GM06990 (cell line): Measurements from ENCODE around the gene NUB1.

Source experiments
- DNase-seq: peaks from one replicate; pipeline ENCODE4 v3.0.0-alpha.2; 2011; ENCODE audit not compliant: insufficient read length; ENCODE audit errors: extremely low read depth
- H3K27me3 ChIP-seq: replicated peaks from 2 replicates; pipeline ENCODE4 v1.6.0; 2011; ENCODE audit warnings: low read length; ENCODE audit not compliant: control insufficient read depth, insufficient read depth
- H3K36me3 ChIP-seq: 2 replicates; pipeline ENCODE4 v1.5.1; 2011; ENCODE audit warnings: low read length; ENCODE audit not compliant: control insufficient read depth, insufficient read depth
- H3K4me3 ChIP-seq: replicated peaks from 2 replicates; pipeline ENCODE4 v1.5.1; 2011; ENCODE audit warnings: low read depth, mild to moderate bottlenecking, control low read depth, low read length
- TF ChIP-seq, protein P1 (sequence below): IDR thresholded peaks from 2 replicates; pipeline ENCODE4 v1.5.1; 2011; ENCODE audit warnings: low read length, control low read depth, mild to moderate bottlenecking, inconsistent platforms; ENCODE audit not compliant: insufficient read depth, poor library complexity, severe bottlenecking

The NUB1 gene

DNA sequence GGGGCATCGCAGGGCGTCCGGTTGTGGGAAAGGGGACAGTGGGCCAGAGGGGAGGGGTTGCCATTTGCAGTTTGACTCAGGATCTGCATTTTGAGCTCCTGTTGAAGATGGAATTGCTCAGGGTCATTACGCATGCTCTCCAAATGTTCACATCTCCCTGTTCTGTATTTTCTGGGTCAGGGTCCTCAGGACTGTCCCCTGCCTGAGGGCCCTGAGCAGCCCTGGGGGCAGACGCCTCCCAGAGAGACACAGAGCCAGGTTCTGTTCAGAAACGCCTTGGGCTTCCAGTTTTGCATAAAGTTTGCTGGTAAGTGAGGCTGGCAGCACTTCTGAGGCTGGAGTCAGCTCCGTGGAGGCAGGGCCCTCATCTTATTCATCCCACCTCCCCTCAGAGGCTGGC lies 34.1 kb upstream of the NUB1 start:
- H3K36me3 ChIP-seq: no peaks in the 10 kb centered on the region
- DNase-seq: no peak
- TF ChIP-seq, protein P1, sequence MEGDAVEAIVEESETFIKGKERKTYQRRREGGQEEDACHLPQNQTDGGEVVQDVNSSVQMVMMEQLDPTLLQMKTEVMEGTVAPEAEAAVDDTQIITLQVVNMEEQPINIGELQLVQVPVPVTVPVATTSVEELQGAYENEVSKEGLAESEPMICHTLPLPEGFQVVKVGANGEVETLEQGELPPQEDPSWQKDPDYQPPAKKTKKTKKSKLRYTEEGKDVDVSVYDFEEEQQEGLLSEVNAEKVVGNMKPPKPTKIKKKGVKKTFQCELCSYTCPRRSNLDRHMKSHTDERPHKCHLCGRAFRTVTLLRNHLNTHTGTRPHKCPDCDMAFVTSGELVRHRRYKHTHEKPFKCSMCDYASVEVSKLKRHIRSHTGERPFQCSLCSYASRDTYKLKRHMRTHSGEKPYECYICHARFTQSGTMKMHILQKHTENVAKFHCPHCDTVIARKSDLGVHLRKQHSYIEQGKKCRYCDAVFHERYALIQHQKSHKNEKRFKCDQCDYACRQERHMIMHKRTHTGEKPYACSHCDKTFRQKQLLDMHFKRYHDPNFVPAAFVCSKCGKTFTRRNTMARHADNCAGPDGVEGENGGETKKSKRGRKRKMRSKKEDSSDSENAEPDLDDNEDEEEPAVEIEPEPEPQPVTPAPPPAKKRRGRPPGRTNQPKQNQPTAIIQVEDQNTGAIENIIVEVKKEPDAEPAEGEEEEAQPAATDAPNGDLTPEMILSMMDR: no peak
- no peaks in the 10 kb centered on the region for H3K27me3 ChIP-seq
- no peak overlapping the region for H3K4me3 ChIP-seq

DNA sequence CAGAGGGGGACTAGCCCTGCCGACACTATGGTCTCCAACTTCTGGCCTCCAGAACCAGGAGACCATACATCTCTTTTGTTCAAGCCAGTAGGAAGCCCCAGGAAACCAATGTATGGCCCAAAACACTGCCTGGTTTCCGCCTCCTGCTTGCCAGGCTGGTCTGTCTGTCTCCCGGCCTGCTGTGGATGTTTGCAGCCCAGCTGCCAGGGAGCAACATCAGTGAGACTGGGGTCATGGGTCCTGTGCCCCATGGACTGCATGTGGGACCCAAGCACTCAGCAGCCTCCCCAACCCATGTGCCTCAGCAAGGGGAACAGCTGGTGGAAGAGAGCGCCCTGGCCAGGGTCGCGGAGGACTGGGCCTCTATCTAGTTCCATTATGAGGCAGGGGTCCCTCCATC lies 33.4 kb upstream of the NUB1 start:
- TF ChIP-seq, protein P1: no peak

DNA sequence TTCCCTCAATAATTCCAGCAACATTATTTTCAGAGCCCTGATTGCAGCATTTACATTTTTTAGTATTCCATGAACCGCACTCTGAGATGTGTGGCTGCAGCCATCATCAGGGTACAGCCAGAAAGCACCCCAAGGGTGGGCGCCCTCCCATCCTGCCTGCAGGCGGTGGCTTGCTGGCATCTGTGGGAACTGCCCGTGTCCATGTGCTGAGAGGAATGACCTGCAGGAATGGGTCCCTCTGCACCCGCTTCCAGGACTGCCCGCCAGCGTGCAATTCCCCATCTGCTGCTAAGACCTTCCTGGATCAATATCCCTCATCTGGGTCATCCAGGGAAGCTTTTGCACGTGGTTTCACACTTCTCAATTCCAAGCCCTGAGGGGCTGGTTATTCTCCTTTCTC lies 32.8 kb upstream of the NUB1 start:
- Histone ChIP-seq H3K4me3 (no peak overlapping the region), H3K27me3 (no peaks in the 10 kb centered on the region), H3K36me3 (no peaks in the 10 kb centered on the region)
- TF ChIP-seq, protein P1: no peak
- DNase-seq: no peak

More for the DNA sequence above, 33.4 kb upstream of the NUB1 start:
- Histone ChIP-seq H3K36me3 (no peaks in the 10 kb centered on the region), H3K4me3 (no peak overlapping the region), H3K27me3 (no peaks in the 10 kb centered on the region)
- no peak for DNase-seq

DNA sequence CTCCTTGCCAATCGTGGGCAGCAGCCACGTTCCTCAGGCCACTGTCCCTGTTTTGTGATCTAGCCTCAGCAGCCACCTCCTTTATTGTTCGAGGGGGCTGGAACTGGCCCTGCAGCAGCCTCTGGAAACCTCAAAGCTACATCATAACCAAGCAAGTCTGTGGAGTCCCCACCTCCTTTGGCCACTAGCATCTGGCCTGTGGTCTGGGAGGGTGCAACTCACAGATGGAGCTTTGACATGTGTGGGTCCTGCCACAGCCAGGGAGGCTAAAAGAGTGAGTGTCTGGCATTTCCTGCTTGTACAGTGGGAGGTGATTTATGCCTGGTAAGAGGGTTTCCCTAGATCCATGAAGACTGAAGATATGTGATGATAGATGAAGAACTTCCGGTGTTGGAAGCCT lies 32.3 kb upstream of the NUB1 start:
- TF ChIP-seq, protein P1: no peak
- H3K27me3 ChIP-seq: no peaks in the 10 kb centered on the region
- H3K4me3 ChIP-seq: no peak overlapping the region
- DNase-seq: no peak
- no peaks in the 10 kb centered on the region for H3K36me3 ChIP-seq

DNA sequence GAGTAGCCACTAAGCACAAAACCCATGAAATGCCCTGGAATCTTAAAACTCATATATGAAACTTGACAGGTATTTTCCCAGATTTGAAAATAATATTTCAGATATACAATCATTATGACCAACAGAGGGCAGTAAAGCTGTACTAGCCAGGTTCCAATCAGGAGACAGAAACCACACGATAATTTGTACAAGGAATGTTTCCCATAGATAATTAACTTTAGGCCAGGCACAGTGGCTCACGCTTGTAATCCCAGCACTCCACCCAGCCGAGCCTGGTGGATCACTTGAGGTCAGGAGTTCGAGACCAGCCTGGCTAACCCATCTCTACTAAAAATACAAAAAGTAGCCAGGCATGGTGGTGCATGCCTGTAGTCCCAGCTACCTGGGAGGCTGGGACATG lies 31.0 kb upstream of the NUB1 start:
- no peaks in the 10 kb centered on the region for H3K27me3 ChIP-seq
- TF ChIP-seq, protein P1: peak; percentile 11
- DNase-seq: no peak
- H3K4me3 ChIP-seq: no peak overlapping the region
- no peaks in the 10 kb centered on the region for H3K36me3 ChIP-seq

DNA sequence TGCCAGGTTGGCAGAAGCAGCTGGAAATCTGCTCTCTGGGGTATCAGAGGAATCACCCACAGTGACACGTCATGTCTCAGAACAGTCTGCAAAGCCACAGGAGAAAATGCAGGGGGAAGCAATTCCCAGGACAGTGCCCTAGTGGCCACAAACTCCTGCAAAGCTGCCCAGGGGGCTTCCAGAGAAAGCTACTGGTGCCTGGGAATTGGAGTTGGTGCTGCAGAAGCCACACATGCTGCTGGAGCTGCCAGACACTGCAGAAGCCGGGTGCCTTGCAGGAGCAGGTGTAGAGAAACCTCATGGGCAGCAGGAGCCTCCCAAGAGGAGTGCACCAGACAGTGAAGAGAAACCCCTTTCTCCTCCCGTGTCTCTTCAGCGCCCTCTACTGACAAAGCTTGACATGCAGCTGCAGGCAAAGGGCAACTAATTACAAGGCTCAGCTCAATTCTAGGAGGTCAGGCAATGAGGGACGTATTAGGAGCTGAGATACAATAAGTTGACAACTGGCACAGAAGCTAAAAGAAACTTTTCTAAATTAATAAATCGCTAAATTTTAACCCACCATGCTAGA lies 30.2 kb upstream of the NUB1 start:
- no peaks in the 10 kb centered on the region for H3K27me3 ChIP-seq
- TF ChIP-seq, protein P1: peak; percentile 38
- no peak for DNase-seq

More for the DNA sequence above, 30.2 kb upstream of the NUB1 start:
- no peak overlapping the region for H3K4me3 ChIP-seq
- H3K36me3 ChIP-seq: no peaks in the 10 kb centered on the region
